NCI-H69 (cell line): ENCODE data around the gene NAV2.

Source experiments
- DNase-seq: peaks from one replicate; lab custom pipeline; 2025; lab: John Stamatoyannopoulos, UW

The NAV2 gene

DNA sequence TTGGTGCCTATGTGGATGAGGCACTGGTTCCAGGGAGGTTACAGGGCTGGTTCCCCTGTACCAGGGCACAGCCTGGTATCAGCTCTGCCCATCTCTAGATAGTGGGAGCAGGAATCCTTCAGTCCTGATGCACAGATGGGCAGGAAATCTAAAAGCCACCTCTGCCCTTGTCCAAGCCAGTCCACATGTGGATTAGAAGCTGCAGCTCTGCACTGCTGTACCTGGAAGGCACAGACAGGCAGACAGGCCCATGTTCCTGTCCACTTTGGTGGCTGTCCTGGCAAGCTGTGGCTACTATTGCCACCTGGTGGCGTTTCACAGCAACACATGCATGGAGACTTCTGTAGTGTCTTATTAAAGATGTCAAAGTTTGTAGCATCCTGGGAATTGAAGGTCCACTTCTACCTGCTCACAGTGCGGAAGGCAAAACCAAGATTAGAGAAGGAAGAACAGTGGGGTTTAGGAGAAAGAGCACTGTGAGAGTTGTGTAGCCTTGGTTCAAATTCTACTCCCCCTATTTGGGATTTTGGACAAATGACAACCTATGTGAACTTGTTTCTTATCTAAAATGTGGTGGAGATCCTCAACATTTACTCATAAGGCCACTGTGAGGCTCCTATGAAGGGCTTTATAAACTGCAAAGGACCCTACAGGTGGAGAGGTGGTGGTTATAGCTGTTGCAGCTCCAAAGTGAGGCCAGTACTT, 30.1 kb downstream of the NAV2 start:
- DNase-seq, result peak; percentile 70

DNA sequence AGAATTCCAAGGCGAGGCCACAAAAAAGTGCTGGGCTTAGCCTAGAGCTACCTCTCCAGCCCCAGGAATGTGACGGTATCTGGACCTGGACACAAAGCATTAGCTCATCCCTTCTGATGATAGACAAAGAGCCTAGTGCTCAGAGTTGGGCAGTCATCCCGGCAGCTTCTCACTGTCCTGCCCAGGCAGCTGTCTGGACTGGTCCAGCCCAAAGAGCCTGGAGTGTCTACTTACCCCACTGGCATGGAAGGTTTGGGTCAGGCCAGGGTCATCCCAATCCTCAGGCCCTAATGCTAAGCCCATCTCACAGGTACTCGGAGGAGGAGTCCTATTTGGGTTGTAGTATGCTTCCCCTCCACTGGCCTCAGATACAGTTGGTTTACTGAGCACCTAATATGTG, 31.0 kb downstream of the NAV2 start:
- DNase-seq, result no peak

GRCh38 chr11:19744130-19744529, 31.5 kb downstream of the NAV2 start:
- DNase-seq, result no peak

- no peak for DNase-seq
Observed at GRCh38 chr11:19746086-19746485, 33.4 kb downstream of the NAV2 start.

- DNase-seq, result no peak
Observed at GRCh38 chr11:19747634-19748033, 35.0 kb downstream of the NAV2 start.

DNA sequence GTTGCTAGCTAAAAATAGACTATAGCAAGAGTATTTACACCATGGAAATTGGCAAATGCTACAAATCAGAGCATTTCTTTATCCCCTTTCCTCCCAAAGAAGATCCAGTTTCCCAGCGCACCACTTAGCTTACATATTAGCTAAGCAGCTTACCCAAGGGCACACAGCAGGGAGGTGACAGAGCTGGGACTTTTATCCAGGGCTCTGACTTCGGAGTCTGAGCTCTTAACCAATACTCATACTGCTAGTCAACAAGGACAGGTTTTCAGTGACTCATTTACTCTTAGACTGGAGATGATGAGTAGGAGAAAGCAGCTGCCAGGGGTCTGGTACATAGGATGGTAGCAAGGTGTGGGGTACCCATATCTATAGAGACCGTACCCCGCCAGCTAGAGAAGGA, 38.4 kb downstream of the NAV2 start:
- no peak for DNase-seq

GRCh38 chr11:19753451-19754106, 40.9 kb downstream of the NAV2 start:
- no peak for DNase-seq

DNA sequence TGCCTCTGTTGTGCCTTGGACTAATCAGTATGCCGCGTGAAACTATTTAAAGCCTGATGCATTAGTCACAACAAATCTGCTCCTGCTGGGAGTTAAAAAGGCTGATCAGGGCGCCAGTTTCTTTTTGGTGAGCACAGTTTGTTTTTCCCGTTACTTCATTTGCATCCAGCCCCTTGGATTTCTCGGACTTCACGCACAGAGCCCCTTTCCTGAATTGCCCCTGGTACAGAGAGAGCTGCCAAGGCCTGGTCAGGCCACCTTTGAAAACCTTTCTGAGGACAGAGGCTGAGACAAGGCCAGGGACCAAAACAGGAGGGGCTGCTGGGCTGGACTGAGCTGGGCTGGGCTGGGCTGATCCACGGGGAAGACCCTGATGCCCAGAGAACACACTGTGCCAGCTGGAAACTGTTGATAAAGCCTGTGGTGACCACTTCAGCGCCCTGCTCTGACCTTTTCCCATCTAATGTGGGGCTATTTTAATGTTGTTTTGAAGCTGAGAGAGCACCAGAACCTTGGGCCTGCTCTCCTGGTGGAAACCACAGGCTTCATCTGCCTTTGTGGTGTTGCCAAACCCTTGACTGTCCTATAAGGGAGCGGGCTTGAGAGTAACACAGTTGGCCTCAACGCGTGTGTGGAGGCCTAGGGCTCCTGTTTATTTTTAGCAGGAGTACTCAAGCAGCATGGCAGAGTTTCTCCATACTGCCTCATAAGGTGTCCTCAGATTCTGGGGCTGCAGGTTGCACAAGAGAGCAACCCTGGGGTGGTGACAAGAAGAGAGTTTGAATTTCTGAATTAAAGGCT, 44.2 kb downstream of the NAV2 start:
- no peak for DNase-seq

DNA sequence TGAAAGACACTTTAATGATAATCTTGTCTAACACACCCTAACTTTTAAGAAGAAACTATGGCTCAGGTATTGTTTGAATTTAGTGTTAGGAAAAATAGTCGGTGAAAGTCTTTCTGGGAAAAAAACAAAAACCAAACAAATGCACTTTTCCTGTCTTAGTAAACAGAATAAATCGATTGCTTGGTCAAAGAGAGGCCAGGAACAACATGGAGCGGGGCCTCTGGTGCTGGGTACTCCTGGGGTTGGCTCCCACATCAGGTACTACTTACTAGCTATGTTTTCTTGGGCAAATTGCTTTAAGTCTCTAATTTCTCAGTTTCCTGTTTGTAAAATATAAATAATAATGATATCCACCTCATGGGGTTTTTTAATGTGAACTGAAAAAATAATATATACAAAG, 46.8 kb downstream of the NAV2 start:
- DNase-seq, result no peak

DNA sequence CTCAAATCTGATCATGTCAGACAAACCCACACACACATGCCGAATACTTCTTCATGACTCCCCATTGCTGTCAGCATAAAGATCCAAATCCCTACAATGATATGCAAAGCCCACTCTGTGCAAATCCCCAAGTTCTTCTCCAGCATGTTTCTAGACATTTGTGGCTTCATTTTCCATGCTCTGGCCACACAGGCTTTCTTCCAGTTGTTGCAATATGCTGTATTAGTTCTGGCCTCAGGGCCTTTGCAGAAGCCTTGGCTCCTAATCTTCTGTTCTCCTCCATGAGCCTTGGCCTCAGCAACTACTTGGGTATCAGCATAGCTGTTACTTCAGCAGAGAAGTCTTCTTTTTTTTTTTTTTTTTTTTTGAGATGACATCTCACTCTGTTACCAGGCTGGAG, 49.6 kb downstream of the NAV2 start:
- DNase-seq, result no peak

DNA sequence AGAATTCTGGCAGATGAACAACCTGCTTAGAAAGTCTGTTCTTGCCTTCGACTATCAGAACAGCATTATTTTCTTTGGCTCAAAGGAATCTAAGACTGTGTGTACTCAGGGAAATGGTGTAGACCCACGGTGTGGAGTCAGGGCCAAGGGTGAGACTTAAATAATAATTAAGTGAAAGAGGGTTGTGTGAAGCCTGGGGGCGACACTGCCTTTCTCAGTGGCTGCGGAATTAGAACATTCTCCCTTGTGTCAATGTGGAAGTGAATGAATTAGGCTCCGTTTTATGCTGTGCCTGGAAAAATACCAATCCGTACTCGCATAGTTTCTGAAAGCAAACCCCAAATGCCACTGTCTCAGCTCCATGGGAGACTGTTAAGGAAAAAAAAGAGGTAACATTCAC, 50.7 kb downstream of the NAV2 start:
- peak; percentile 32 for DNase-seq

DNA sequence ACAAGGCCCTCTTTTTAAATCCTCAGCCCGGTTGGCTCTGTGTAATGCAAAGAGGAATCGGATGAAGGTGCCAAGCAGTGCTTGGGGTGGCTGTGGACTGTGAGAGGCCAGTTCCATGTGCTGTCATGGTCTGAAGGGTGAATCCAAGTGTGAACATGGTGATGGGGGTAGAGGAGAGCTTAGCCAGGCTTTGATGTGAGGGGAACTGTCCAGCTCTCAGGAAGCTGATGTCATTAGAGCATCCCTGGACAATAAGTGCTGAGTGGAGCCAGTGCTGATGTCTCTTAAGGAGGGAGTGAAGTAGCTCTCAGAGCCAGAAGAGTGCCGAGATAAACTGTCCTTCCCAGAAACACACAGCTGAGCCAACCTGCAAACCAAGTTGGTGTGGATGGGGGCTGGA, 53.6 kb downstream of the NAV2 start:
- DNase-seq, result no peak

DNA sequence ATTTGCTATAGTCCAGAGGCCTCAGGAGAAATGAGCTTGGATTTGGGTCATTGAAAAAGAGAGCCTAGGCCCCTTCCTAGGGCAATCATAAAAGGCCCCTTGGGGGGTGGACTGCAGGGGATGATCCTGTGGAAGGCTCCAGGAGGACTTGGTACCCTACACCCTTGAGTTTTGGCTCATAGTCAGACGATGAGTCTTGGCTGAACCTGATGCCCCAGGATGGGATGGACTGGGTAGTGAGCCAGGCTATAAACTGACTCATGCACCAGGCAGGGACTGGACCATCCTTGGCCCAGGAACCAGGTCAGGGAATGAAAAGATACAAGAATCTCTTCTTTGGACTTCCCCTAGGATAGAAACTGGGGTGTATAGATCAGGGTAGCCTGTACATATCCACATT, 54.2 kb downstream of the NAV2 start:
- no peak for DNase-seq

GRCh38 chr11:19767627-19768151, 55.1 kb downstream of the NAV2 start:
- DNase-seq, result no peak

DNA sequence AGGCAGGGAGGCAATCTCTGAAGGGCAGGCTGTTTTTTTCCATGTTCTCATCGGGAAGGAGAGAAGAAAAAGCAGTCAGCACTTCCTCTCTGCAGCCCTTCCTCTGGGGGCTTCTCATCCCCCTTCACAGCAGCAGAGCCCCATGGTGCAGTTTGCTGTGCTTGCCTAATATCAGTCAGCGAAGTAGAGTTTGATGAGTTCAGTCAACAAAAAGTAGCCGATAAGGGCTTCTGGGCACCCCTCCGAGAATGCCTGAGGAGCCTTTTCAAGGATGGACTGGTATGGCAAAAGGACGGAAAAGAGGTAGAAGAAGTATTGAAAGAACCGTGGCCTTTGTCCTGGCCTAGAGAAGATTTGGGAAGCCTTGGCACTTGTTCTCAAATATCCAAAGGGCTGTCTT, 55.6 kb downstream of the NAV2 start:
- DNase-seq, result no peak

DNA sequence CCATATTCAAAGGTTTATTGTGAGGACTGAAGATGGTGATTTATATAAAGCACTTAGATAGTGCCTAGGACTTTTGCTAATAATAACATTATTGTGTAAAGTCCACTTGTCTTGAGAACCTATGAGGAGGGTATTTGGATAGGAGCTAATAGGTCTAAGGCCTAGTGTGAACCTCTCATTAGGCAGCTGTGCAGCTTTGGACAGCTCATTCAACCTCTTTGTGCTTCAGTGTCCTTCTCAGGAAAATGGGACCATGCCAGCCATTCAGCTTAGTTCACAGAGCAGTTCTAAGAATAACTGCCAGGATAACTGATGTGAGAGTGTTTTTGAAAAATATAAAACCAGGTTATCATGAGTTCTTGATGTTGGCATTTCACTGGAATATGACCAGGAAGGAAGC, 56.2 kb downstream of the NAV2 start:
- no peak for DNase-seq

GRCh38 chr11:19769820-19770219, 57.2 kb downstream of the NAV2 start:
- no peak for DNase-seq

DNA sequence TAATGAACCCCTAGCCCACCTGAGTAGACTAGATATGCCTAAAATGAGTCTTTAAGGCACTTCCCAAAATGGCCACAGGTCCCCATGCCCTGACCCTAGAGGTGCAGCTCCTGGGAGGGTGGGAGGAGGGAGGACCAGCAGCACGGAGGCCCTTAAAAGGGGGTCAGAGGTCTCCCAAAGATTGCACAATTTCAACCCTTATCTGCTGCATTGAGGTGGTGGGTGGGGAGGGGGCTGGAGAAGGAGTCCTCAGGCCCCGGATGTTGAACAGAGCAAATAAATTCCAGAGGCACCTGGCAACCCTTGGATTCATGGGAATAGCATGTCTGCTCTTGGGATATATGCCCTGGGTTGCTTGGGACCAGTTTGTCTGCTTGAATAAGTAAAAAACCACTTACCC, 57.6 kb downstream of the NAV2 start:
- no peak for DNase-seq

DNA sequence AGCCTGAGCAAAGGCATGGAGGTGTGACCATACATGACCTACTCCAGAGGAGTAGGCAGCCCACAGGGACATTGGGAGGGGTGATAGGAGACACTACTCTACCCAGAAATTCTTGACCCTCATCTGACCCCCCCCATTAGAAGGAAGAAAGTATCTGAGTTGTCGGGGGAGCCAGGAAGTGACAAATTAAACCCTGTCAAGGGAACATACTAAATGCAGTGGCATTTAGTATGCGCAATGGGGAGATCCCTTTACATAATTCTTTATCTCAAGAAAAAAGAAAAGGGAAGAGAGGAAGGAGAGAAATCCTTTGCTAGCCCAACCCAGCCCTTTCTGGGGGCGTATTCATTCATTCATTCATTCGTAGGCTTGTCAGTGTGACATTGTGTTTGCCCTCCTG, 58.8 kb downstream of the NAV2 start:
- no peak for DNase-seq

- DNase-seq, result no peak
Observed at GRCh38 chr11:19772480-19772879, 59.8 kb downstream of the NAV2 start.

- DNase-seq, result no peak
Observed at GRCh38 chr11:19774329-19774728, 61.7 kb downstream of the NAV2 start.

- no peak for DNase-seq
Observed at GRCh38 chr11:19774817-19775580, 62.4 kb downstream of the NAV2 start.
